HG02840 (cell line): Measurements from ENCODE around the gene GULP1.
"Not testable (repeated sequence)": the region's sequence is repeated elsewhere in the genome, so short reads cannot be mapped to it uniquely, and the experiment has no call there.

Experiments used
- ATAC-seq: cut with Tn5 transposase; IDR thresholded peaks from one replicate; pipeline ENCODE4 v1.9.1; 2021; ENCODE audit warnings: mild to moderate bottlenecking, moderate library complexity, moderate number of reproducible peaks; ENCODE audit not compliant: unreplicated experiment, low FRiP score

The GULP1 gene

DNA sequence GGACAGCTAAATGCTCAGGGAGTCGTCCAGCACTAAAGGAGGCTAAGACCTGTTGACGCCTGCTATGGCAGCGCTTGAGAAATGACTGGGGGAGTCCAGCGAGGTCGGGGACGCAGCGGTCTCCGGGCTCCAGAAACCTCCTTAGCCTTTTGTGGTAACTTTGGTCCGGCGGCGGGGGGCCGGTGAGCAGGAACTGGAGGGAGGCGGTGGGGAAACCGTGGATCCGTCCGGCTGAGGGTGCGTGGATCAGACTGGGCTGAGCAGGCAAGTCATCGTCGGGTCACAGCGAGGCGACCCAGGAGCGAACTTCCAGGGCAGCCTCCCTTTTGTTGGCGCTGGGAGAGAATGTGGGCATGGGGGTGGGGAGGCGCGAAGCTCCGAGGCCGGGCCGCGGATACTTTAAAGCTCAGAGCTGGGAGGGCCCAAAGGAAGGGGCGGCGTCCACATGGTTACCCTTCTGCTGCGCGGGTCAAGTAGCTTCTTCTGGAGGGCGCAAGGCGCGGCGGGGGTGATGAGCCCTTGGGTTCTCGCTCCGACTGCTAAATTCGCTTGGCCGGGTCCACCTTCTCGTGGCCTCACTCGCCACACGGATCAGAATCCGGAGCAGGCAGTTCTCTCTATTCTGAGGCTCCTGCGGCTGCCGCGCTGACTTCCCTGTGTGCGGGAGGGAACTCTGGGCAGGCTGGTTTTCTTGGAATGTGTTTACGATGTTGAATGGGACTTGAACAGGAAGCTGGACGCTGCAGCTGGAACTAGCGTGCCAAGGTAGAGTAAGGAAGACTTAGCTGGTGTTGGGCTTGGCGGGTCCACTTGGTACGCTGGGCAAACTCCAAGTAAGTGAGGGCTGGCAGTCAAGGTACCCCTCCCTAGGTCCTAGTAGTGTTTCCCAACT, 920 bp downstream of the GULP1 start:
- no peak for ATAC-seq

DNA sequence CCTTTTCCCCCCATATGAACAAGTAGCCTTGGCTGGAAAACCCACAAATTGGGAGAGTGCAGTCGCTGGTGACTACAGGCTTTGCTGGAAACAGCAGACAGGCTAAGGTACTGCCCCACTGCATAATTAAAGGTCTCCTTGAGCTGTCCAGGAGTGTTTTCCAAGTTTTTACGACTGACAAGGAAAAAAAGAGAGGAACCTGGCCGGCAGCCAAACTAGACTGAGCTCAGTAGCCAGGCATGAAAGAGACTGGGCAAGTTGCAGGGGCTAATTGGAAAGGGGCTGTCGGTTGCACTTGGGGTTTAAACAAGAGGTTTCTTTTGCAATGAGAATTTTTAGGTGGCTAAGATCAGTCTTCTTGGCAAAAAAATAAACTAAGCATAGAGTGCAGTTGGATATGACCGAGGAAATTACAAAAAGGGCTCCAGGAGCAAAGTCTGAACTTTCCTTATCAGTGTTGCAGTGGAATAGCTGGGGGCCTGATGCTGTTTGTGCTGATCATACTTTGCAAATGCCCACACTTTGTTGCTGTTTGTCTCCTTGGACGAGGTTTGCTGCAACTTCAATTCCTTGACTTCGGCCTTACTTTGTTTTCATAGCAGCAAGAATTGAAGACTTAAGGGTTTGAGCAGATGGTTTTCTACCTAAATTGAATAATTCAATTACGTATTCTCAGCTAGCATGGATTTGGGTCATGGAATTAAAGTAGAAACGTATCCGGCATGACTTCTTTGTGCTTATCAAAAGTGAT, 2.1 kb downstream of the GULP1 start:
- no peak for ATAC-seq

DNA sequence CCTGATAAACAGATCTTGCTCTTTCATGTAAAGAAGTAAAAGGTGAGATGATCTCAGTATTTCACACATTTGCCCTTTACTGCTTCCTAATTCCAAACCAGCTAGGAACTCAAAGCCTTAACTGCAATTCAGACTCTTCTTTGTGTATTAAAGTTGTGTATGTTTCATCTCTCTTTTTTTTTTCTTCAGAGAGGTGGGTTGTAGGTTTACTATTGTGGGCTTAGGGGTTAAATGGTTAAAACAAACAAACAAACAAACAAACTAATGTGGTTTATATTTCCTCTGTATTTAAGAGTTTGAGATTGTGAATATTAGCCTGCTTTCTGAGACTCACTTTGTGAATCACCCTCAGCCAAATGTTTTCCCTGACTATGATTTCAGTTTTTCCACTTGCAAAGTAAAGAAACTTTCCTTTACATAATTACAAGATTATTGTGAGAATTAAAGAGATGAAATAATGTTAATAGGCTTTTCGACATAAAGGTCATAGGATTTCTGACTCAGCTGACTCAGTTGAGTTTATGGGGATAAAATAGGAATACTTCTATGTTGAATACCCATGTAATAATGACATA, 2.8 kb downstream of the GULP1 start:
- no peak for ATAC-seq

DNA sequence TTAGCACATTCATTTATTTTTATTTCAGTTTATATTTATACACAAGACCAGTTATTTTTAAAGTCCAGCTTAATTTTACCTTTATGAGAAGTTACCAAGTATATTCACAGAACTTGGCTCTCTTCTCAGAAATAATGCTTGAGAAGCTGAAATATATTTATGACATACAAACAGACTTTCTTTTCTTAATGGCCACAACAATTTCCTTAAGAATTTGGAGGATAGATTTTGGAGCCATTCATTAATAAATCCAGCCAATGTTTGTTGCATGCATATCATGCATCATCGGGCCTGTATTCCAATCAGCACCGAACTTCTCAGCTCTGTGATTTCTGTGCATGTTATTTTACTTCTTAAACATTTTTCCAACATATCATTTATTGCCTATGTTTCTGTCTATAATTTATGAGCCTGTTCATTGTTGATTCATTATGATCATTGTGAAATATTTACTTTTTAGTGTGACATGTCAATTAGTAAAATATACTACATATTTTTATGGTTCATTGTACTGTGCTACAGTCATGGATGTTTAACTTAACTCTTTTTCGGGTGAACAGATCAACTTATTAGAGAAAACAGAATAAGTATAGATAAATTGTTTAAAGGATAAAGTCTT, 3.5 kb downstream of the GULP1 start:
- ATAC-seq = no peak

DNA sequence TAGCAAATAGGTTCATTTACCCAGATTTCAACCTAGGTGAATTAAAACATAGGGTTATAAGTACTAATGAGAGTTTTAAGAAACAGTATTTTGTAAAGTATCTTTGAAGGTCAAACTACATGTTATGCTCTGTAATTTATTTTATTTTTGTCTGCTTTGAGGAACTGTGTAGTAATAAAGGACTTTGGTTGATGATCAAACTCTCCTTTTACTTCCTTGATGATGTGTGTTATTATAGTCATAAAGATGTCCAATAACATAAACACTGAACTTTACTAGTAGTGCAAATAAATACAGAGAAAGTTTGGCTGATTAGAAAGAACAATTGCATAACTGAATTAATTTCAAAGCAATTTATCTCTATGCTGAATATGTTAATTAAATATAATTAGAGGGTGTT, 6.3 kb downstream of the GULP1 start:
- ATAC-seq = no peak

DNA sequence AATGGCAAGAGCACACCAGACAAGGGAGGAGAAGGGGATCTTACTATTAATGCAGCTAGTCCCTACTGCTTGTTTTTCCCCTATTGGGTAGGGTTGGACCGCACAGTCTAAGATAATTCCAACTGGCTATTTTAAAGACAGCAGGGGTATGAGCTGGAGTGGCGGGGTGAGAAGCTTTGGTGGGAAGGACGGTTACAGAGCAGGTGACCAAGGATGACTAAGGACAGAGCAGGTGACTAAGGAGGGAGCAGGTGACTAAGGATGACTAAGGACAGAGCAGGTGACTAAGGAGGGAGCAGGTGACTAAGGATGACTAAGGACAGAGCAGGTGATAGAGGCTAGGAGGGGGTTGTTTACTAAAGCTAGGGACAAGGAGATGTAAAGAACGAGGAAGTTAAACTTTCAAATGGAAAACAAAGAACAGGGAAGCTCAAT, 7.3 kb downstream of the GULP1 start:
- not testable (repeated sequence) for ATAC-seq

DNA sequence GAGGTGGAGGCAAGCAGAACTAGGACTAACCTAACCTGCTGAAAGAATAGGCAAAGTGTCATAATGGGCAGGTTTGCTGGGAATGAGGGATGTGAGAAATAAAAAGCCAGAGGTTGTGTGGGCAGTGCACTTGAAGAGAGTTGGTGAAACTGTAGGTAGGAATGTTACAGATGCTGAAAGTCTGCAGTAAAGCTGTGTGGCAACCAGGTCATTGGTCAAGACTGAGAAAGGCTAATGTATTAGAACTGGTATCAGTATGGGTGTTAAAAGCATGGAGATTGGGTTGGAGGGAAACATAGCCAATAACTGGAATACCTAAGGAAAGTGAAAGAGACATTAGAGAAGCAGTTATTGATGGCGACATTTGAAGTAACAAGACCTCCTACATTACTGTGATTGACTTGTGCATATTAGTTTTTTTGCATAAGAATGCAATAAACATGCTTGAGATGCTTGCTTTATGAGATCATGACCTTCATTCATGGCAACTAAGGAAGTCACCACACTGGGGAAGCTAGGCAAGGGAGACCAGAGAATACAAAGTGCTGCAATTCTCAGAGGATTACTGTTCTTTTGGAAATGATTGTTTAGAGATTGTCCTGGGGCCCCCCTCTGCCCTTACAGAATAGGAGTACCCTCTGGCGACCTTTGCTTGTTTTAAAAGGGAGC, 11.8 kb downstream of the GULP1 start:
- no peak for ATAC-seq

DNA sequence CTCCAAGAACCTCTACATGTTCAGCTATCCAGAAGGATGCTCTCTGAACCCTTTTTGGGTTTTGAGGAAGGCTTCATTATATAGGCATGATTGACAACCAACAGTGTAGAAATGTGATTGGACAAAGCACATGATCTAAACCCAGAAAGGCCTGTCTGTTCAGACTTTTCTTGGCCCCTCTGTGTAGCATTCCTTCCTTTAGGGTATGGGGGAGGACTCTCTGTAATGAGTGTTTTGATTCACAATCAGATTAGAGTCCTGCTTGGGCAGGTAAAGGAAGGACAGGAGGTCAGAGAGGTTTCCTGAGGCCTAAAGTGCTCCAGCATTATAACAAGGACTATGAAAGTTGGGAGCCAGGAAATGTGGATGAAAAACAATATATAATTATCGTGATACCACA, 13.6 kb downstream of the GULP1 start:
- ATAC-seq = no peak

DNA sequence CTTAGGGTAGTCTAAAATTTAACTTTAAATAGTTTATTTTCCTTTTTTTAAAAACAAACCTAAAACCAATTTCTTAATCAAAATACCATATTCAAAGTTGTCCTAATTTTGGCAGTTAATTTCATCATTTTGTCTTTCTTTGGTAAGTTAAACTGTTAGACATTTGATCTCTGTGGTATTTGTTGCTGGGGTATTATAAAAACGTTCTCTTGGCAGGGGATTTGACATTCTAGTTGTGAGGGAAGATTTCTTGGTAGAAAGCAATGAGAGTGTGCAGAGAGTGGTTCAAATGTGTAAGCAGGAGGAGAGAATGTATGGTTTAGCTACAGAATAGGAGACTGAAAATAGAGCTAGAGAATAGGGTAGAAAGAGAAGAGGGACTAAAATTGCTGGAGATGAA, 14.6 kb downstream of the GULP1 start:
- no peak for ATAC-seq

DNA sequence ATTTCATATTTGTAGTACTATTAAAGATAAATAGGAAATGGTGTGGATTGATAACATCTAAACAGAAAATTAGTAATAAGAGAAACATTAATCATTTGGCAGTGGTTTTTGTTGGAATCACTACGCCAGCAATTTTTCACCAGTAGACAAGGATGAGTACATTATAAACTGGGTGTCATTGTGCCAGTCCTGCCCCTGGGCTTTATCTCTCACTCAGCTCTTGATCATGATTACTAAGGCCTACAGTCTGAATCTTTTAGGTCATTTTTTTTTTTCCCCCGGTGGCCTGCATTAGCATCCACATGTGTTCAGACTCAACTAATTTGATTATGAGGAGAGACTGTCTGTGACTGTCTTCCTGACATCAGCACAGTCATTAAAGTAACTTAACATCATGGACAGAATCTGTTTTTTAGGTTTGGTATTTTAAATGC, 16.2 kb downstream of the GULP1 start:
- no peak for ATAC-seq

DNA sequence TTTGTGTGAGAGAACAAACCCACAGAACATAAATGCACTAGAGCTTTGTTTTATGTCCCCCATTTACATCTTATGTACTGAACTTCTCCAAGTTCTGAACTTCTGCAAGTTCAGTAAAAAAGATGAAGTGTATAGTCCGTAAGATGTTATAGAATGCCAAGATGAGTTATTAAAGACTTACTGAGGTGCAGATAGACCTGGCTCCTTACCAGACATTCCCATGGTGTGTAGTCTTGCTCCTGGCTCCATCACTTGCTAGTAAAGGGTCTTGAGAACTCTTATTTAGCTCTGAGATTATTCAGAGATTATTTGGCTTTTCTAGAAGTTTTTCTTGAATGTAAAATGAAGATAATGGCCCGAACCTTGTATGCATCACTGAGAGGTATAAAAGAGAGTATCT, 16.8 kb downstream of the GULP1 start:
- ATAC-seq = no peak

DNA sequence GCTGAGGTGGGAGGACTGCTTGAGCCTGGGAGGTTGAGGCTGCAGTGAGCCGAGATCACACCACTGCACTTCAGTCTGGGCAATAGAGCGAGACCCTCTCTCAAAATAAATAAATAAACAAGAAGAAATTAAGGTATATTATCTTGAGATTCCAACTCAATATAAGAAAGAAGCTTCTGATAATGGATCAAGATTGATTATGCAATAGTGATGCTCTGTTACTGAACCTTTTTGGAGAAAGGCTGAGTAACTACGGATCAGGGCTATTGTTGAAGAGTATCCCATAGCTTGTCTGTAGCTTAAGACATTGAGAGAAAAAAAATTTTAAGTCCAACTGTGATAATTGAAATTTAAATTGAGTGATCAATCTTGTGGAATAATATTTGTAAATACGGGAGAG, 17.7 kb downstream of the GULP1 start:
- no peak for ATAC-seq

DNA sequence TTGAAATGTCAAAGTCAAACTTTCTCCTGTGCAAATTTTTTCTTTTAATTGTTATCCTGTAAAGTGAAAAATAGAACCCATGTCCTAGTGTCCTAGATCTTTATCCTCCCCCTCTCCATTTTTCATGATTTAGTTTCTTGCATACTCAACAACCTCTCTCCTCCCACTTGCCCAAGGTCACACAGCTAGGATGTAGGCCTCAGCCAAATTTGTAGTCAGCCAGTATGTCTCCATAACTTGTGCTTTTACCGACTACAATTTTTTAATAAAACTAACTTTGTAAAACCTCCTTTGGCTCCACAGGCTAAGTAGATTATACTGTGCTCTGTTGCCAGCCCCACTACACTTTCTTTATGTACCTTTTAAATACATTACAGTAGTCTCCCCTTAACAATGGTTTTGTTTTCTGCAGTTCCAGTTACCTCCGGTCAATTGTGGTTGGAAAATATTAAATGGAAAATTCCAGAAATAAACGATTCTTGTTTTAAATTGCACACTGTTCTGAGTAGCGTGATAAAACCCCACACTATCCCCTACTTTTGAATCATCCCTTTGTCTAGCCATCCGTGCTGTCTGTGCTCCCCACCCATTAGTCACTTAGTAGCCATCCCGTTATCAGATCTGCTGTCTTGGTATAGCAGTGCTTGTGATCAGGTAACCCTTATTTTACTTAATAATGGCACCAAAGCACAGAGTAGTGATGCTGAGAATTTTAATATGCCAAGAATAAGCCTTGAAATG, 22.8 kb downstream of the GULP1 start:
- no peak for ATAC-seq

DNA sequence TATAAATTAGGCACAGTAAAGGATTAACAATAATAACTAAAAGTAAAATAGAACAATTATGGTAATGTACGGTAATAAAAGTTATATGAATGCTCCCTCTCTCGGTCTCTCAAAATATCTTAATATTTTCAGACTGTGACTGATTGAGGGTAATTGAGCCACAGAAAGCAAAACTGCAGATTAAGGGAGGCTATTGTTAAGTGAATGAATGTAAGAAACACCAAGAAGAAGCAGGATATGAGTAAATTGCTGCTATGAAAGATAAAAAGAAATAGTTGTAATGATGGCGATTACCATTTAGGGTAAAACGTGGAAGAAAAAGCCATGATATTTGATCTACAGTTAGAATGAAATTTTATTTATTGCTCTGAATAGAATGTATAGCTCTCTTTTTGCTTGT, 24.1 kb downstream of the GULP1 start:
- no peak for ATAC-seq

DNA sequence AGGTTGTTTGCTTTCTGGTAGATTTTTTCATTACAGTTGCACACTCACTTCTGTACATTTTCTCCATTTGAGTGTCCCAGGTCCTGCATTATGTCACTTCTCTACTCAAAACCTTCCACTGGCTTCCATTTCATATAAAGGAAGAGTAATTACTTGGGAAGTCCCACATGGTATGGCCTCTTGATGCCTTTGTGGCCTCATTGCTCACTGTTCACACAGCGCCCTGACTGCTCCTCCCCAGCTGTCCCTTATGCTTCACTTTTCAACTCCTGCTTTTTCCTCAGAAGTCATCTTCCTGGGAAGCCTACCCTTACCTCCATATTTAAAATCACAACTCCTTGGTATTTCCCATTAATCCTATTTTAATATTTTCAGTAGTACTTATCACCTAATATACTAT, 24.7 kb downstream of the GULP1 start:
- ATAC-seq = no peak

DNA sequence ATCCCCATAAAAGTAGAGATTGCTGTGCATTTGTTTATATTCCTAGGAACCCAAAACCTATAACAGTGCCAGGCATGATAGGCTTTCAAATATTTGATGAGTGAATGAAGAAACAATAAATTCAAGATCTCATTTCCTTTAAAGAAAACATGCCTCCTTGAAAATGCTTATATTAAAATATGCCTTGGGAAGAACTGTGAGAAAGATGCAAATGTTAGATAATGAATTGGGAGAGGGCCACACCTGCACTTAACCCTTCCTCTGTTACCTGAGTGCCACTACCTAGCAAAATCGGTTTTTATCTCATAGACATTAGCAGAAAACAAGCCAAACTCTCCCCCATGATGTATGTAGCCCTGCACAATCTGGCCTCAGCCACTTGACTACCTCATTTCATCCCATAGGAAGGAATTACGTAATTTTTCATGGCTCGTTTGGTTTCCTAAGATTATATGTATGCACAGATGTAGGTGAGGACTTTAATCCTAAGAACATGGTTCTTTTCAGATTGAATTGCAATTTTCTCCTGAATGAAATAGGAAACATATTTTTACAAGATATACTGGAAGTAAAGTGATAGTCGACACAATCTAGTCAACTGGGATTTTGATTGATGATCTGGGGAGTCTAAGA, 25.2 kb downstream of the GULP1 start:
- no peak for ATAC-seq

DNA sequence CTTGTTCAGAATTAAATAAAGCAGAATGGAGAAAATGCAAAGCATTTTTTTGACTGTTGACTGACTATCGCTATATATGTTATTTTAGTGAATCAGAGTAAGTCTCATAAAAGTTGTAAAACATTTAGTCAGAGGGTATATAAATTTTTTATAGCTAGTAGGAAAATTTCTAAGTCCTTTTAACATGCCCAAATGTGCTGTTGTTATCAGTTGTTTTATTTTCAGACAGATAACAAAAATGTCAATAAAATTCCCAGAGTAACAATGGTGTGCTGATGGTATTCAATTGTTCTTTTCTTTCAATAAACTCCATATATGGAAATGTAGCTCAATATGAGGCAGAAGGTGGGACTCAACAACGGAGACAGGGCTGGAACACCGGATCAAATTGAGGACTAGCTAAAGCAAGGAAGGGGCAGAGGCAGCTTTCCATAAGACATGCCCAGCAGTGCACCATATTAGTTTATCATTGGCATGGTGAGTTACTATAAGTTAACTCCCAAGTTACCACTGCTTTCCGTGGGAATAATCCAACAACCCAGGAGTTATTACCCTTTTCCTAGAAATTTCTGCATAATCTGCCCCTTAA, 26.6 kb downstream of the GULP1 start:
- no peak for ATAC-seq

DNA sequence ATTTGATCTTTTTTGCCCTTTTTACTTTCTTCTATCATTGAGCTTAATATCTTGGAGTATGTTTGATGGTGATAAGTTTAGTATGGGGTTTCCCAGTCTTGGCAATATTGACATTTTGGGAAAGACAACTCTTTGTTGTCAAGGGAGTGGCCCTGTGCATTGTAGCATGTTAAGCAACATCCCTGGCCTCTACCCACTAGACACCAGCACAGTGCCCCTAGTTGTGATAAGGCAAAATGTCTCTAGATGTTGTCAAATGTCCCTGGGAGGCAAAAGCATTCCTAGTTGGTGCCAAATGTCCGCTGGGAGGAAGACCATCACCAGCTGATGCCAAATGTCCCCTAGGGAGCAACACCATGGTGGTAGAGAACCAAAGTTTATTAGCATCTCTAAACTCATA, 28.2 kb downstream of the GULP1 start:
- ATAC-seq = no peak

DNA sequence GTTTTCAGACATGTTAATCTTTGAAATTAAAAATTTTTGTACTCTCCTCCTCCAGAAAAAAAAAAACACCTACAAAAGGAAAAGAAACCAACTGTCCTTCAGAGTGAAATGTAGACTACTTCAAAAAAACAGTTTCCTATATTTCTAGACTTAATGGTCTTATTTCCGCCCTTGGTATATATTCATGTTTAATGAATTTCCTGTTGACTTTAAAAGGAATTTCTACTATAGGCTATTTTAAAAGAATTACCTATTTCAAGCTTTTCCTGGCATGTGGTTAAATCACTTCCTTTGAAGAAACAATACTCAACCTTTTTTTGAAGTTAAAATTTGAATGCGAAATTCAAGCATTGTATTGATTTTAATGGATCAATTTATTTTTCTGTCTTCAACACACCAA, 29.2 kb downstream of the GULP1 start:
- no peak for ATAC-seq
